Panc1 (cell line): ENCODE results near the gene NACC1. TPM values are rescaled to one million over a fixed set of nuclear protein-coding genes. Genes with fewer than 3 reads are reported as not detected.

ENCODE experiments used
- ATAC-seq: fragments of 200-7000 bp; cut with Tn5 transposase; 2 replicates; pipeline ENCODE4 v1.9.1; 2020; ENCODE audit warnings: mild to moderate bottlenecking, moderate library complexity
- BruUV-seq: library from RNA; stranded (reverse); fragments of 400-500 nt; replicated peaks from 2 replicates; lab custom pipeline; 2021; lab: Mats Ljungman, UMichigan
- CTCF ChIA-PET: fragments of 300-600 bp; sonication (Branson Sonifier 250); formaldehyde crosslinking; loops from one replicate; lab custom pipeline; 2022; ENCODE audit warnings: antibody characterized with exemption; lab: Charles Lee
- POLR2A ChIA-PET: fragments of 300-600 bp; sonication (Branson Sonifier 250); formaldehyde crosslinking; loops from one replicate; lab custom pipeline; 2022; ENCODE audit warnings: antibody characterized with exemption; lab: Charles Lee
- DNase-seq: peaks from one replicate; pipeline ENCODE4 v3.0.0-alpha.2; 2010; ENCODE audit warnings: low read depth, low spot score
- H3K27ac ChIP-seq: 2 replicates; pipeline ENCODE4 v1.5.1; 2011; ENCODE audit warnings: mild to moderate bottlenecking, low read length, inconsistent platforms
- H3K27me3 ChIP-seq: fragments of 200-500 bp; sonication (Bioruptor generic); 2 replicates; pipeline ENCODE4 v1.6.0; 2014; ENCODE audit warnings: low read length, inconsistent platforms; ENCODE audit not compliant: control insufficient read depth, insufficient read depth
- H3K36me3 ChIP-seq: fragments of 200-500 bp; sonication (Bioruptor generic); 2 replicates; pipeline ENCODE4 v1.5.1; 2014; ENCODE audit warnings: inconsistent platforms, mild to moderate bottlenecking, low read length, moderate library complexity; ENCODE audit not compliant: control insufficient read depth, insufficient read depth
- H3K4me1 ChIP-seq: 2 replicates; pipeline ENCODE4 v1.5.1; 2011; ENCODE audit warnings: inconsistent platforms, mild to moderate bottlenecking, low read length, moderate library complexity; ENCODE audit not compliant: control insufficient read depth, insufficient read depth
- H3K4me3 ChIP-seq, 2 experiments: 2 replicates each; pipeline ENCODE4 v1.5.1; 2011 to 2012; ENCODE audit warnings: low read depth in 2 of 2, low read length in 2 of 2, mild to moderate bottlenecking in 2 of 2, inconsistent platforms in 1 of 2, moderate library complexity in 1 of 2
- H3K9me3 ChIP-seq: fragments of 200-500 bp; sonication (Bioruptor generic); 2 replicates; pipeline ENCODE4 v1.5.1; 2014; ENCODE audit warnings: low read depth, mild to moderate bottlenecking, inconsistent platforms, low read length, moderate library complexity; ENCODE audit not compliant: control insufficient read depth, insufficient read depth
- POLR2AphosphoS5 ChIP-seq: IDR thresholded peaks from 2 replicates; pipeline ENCODE4 v1.6.1; 2012; ENCODE audit warnings: mild to moderate bottlenecking, low read depth, low read length, moderate library complexity
- REST ChIP-seq, 2 experiments: IDR thresholded peaks; 2 replicates each; pipeline ENCODE4 v1.6.1; 2011 to 2012; ENCODE audit warnings: low read depth in 2 of 2, control low read depth in 1 of 2, low read length in 1 of 2, mild to moderate bottlenecking in 1 of 2, moderate library complexity in 1 of 2; ENCODE audit not compliant: insufficient read depth in 1 of 2
- SIN3A ChIP-seq: IDR thresholded peaks from 2 replicates; pipeline ENCODE4 v1.6.1; 2012; ENCODE audit warnings: low read depth, mild to moderate bottlenecking, low read length, moderate library complexity, borderline replicate concordance; ENCODE audit not compliant: insufficient read depth
- TCF7L2 ChIP-seq: IDR thresholded peaks from 2 replicates; pipeline ENCODE4 v1.6.1; 2011; ENCODE audit warnings: mild to moderate bottlenecking, low read depth, low read length, inconsistent platforms
- in situ Hi-C: cut with HindIII; loops from 2 replicates; pipeline ENCODE4 v1.10.0; 2016; ENCODE audit warnings: low sequenced_read_pairs, low pct_unique_long_range_greater_than_20kb
- intact Hi-C: fragments of 100-400 bp; cut with micrococcal nuclease; formaldehyde crosslinking; loops from one replicate; pipeline ENCODE4 v1.10.0; 2022; ENCODE audit not compliant: unreplicated experiment
- total RNA-seq: library from RNA; stranded (reverse); gene quantifications from one replicate; pipeline ENCODE4 v1.2.1, GENCODE V29; 2021; ENCODE audit not compliant: unreplicated experiment
- TF ChIP-seq, protein P1 (sequence below): fragments of 450-650 bp; IDR thresholded peaks from 2 replicates; pipeline ENCODE4 v1.5.1; 2017; ENCODE audit warnings: mild to moderate bottlenecking

The NACC1 gene
- total RNA-seq, 1 experiment from 2014 or later: 129 TPM

GRCh38 chr19:13150187-13150930 lies 32.3 kb downstream of the NACC1 start, which contains the start of the genes IER2 and STX10:
Gene IER2, plus strand, starts transcription at chr19:13150411. Its CDS starts 2,776 bp downstream, at chr19:13153187.
Gene STX10, minus strand, starts transcription at chr19:13150375. Its CDS starts 202 bp downstream, at chr19:13150173.
- Histone ChIP-seq H3K36me3 (peaks cover 10% of the 10 kb centered on the region; the same call in 1 of the 2 replicates), H3K4me3 (peak within 1 kb of the TSS; percentile 83 to 93), H3K27ac (peak within 1 kb of the TSS; percentile 96), H3K4me1 (no peaks in the 10 kb centered on the region), H3K27me3 (no peaks in the 10 kb centered on the region), H3K9me3 (no peaks in the 10 kb centered on the region)
- TF ChIP-seq TCF7L2 (no peak), POLR2AphosphoS5 (peak; percentile 56; the same call in 1 of the 2 replicates), SIN3A (peak; percentile 70; the same call in 1 of the 2 replicates), REST (IDR thresholded peaks at IDR 0.05; ENCODE audit: insufficient read depth in 1 of 2, low read depth in 2 of 2, low read length in 1 of 2) (no peak)
- TF ChIP-seq, protein P1, sequence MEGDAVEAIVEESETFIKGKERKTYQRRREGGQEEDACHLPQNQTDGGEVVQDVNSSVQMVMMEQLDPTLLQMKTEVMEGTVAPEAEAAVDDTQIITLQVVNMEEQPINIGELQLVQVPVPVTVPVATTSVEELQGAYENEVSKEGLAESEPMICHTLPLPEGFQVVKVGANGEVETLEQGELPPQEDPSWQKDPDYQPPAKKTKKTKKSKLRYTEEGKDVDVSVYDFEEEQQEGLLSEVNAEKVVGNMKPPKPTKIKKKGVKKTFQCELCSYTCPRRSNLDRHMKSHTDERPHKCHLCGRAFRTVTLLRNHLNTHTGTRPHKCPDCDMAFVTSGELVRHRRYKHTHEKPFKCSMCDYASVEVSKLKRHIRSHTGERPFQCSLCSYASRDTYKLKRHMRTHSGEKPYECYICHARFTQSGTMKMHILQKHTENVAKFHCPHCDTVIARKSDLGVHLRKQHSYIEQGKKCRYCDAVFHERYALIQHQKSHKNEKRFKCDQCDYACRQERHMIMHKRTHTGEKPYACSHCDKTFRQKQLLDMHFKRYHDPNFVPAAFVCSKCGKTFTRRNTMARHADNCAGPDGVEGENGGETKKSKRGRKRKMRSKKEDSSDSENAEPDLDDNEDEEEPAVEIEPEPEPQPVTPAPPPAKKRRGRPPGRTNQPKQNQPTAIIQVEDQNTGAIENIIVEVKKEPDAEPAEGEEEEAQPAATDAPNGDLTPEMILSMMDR: no peak; the same call in 1 of the 2 replicates
- CTCF ChIA-PET: no interaction called here
- ATAC-seq: peak; percentile 67
- in situ Hi-C loops (no loop called here), intact Hi-C loops (no loop called here)
- POLR2A ChIA-PET: interaction anchor here (0.6 kb wide), 2 partner anchors 546 to 585 kb away, joined by 4 to 11 read pairs; no protein-coding TSS in a partner anchor
- no TSS peak for BruUV-seq
- no peak for DNase-seq

- TF ChIP-seq, protein P1: no peak
- TF ChIP-seq SIN3A: no peak
- TF ChIP-seq REST (IDR thresholded peaks at IDR 0.05; ENCODE audit: insufficient read depth in 1 of 2, low read depth in 2 of 2, low read length in 1 of 2): no peak
- no peak for TF ChIP-seq POLR2AphosphoS5
- no peak for TF ChIP-seq TCF7L2
- DNase-seq: no peak
- H3K36me3 ChIP-seq: peaks cover 10% of the 10 kb centered on the region; the same call in 1 of the 2 replicates
- no TSS peak for BruUV-seq
- H3K27me3 ChIP-seq: no peaks in the 10 kb centered on the region
- ChIA-PET CTCF (no interaction called here), POLR2A (interaction anchor here (0.6 kb wide), 2 partner anchors 546 to 584 kb away, joined by 4 to 11 read pairs; no protein-coding TSS in a partner anchor)
- H3K27ac ChIP-seq: peak overlapping the region; percentile 96
- peak overlapping the region; percentile 83 to 93 for H3K4me3 ChIP-seq
- H3K4me1 ChIP-seq: peaks cover under 1% of the 10 kb centered on the region
- intact Hi-C loops (no loop called here), in situ Hi-C loops (no loop called here)
- peak; percentile 1 for ATAC-seq
- H3K9me3 ChIP-seq: no peaks in the 10 kb centered on the region
These were observed 33.0 kb downstream of the NACC1 start for GRCh38 chr19:13150931-13151604.
